Neural progenitor cell (in vitro differentiated cells): ENCODE data around the gene HFE.

Experiments
- CTCF ChIP-seq: fragments of 200-600 bp; sonication (generic); IDR thresholded peaks from 2 replicates; pipeline ENCODE4 v1.5.1; 2017; ENCODE audit warnings: antibody characterized with exemption, mild to moderate bottlenecking
- EZH2 ChIP-seq: fragments of 200-600 bp; sonication (generic); IDR thresholded peaks from 2 replicates; pipeline ENCODE4 v1.6.1; 2017; ENCODE audit warnings: antibody characterized with exemption, mild to moderate bottlenecking, moderate library complexity
- EZH2phosphoT487 ChIP-seq: fragments of 200-600 bp; sonication (generic); IDR thresholded peaks from 2 replicates; pipeline ENCODE4 v1.6.1; 2017; ENCODE audit warnings: antibody characterized with exemption

- TF ChIP-seq CTCF (no peak), EZH2 (no peak), EZH2phosphoT487 (no peak)
Measured at GRCh38 chr6:26057899-26058298, 29.3 kb upstream of the HFE start.
